GM21786 (cell line): ENCODE results near the gene CEPT1.

Source experiments
- ATAC-seq: cut with Tn5 transposase; IDR thresholded peaks from one replicate; pipeline ENCODE4 v1.9.1; 2021; ENCODE audit not compliant: unreplicated experiment

CEPT1 gene

DNA sequence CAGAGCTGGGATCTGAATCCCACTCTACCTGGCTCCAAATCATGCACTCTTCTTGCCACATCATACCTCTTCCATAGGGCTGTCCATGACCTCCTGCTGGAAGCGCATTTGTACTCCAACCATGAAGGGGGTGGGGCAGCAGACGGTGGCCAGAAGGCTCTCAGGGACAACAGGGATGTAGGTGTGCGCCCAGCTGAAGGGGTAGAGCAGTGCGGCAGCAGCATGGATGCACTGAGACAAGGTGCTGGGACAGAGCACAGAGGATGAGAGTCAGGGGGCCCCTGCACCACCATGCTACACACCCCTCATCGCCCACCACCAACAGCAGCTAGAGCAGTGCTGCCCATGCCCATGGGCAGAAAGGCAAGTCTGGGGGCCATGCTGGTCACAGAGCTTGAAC is 52.1 kb downstream of the CEPT1 start:
- no peak for ATAC-seq

DNA sequence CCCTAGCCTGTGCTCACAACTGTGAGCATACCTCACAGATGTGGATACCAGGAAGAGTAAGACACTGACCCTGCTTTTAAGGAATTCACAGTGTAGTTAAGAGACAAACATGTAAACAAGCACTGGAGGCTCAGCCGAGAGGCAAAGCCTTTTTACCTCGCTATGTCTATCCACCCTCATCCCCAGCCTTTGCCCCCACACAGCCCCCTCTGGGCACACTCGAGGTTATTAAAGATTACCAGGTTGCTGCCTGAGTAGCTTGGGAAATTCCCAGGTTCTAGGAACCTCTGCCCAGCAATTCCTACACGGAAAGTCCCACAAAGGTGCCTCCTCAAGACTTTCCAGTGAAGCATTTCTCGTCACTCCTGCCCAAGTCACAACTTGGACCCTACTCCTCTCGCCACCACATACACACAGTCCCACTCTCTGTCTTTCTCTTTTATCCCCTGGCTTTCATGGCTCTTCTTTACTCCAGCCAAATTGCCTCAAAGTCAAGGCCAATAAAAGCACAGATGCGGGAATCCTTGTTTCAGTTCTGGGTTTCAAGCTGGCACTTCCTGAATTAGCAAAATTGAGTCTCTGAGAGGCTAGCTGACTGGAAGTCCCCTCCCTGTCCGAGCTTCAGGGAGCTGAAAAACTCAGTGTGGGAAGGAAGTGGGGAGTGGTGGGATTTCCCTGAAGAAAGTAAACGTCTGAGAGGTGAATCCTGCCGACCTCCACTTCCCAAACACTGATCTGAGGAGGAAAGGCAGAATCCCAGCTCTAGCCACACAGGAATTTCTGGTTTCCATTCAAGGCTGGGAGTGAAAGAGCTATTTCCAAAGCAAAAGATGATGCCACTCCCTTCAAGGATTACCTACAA is 52.9 kb downstream of the CEPT1 start:
- peak; percentile 36 for ATAC-seq

GRCh38 chr1:111193712-111194480 is 53.9 kb downstream of the CEPT1 start:
- ATAC-seq = no peak

DNA sequence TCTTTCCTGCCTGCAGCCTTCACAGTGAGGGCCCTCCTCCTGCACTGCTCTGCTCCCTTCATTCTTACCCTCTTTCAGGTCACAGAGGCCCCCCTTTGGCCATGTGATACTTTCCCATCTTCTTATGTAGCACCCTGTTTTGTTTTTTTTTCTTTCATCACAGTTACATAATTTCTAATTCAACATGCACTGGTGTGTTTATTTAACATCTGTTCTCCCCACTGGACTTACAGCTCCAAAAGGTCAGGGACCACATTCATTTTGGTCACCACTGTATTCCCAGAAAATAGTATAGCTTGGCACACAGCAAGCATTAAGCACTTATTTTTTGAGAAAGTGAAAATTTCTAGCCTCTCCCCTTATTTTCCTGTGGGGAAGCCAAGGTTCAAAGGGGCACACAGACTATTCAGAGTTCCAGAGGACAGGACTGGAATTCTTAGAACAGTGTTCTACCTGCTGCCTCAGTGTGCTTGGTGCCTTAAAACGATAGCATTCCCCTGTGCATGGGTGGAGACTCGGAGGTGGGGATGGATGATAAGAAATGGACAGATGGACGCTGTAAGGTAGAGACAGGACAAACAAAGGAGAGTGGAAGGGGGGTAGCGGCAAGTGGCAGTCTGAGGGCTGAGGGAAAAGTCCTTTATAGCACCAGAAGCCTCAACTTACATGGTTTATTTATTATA is 55.1 kb downstream of the CEPT1 start:
- ATAC-seq = no peak

DNA sequence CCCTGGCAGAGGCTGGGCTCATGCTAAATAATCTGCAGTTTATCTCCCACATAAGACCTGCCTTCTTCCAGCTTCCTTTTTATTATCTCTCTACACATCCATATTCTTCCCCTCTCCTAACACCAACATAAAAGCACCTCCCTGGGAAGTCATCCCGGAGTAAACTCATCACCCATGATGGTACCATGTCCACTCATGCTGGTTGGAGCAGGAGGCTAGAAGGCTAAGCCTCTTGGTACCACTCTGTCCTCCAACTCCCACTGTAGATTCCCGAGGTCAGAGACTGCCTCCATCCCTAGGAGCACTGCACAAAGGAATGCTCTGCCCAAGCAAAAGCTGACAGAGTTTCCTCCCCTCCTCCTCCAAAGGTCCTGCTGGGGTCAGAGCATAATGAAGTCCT is 56.2 kb downstream of the CEPT1 start:
- ATAC-seq = no peak

GRCh38 chr1:111197598-111198284 is 57.7 kb downstream of the CEPT1 start:
- ATAC-seq = no peak

DNA sequence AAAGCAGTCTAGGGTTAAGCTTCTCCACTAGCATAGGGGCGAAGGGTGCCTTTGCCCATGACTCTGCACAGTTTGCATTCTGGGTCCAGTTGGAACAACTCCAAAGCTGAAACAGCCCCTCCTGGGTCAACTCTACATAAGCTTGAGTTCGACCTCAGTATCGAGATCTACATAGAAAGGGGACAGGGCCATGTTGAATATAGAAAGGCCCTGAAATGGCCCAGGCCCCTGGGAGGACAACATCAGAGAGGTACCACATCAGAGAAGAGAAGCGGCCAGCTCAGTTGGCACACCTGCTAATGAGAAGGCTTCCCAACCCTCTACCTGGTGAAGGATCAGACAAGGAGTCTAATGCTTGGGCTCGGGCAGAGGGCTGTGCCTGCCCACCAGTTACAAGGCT is 58.8 kb downstream of the CEPT1 start:
- no peak for ATAC-seq

GRCh38 chr1:111199329-111199728 is 59.3 kb downstream of the CEPT1 start:
- ATAC-seq = no peak

GRCh38 chr1:111199881-111200801 is 60.1 kb downstream of the CEPT1 start, which contains the start of gene DENND2D:
DENND2D (minus strand) TSS chr1:111200646; CDS start chr1:111200459, 187 bp downstream.
- ATAC-seq = no peak

- no peak for ATAC-seq
Measured at GRCh38 chr1:111200802-111201161, 60.8 kb downstream of the CEPT1 start.

DNA sequence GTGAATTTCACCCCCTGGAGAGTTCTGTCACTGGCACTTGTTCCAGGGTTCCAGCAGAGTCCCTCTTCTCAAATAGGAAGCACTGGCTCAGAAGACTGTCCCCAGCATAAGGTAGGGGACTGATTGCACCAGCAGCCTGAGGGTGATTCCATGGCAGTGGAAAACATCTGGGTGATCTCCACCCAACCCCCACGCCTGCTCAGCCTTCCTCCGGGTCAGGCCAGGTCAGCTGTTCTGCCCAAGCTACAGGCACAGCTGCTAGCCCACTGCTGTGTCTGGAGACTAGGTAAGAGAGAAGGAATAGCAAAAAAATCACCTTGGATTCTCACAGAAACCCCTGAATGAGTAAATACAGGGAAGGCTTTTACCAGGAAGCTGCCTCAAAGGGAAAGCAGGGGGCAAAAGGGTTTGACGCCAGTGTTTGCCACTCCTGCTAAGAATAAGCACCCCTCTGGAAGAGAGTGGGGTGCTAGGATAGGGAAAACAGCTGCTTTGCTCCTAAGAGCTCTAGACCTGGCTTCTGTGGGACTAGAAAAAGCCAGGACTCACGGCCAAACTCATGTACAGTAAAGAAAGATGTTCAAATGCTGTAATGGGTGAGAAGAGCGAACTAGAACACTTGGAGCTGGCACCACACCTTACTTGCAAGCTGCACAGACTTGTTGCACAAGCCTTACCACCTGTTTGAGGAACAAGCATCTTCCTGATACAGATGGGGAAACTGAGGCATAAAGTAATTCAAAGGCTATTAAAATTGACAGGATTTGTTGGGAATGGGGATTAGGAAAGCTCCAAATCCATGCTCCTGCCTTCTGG is 61.5 kb downstream of the CEPT1 start:
- no peak for ATAC-seq

- ATAC-seq = no peak
Measured at GRCh38 chr1:111202366-111202706, 62.3 kb downstream of the CEPT1 start.

DNA sequence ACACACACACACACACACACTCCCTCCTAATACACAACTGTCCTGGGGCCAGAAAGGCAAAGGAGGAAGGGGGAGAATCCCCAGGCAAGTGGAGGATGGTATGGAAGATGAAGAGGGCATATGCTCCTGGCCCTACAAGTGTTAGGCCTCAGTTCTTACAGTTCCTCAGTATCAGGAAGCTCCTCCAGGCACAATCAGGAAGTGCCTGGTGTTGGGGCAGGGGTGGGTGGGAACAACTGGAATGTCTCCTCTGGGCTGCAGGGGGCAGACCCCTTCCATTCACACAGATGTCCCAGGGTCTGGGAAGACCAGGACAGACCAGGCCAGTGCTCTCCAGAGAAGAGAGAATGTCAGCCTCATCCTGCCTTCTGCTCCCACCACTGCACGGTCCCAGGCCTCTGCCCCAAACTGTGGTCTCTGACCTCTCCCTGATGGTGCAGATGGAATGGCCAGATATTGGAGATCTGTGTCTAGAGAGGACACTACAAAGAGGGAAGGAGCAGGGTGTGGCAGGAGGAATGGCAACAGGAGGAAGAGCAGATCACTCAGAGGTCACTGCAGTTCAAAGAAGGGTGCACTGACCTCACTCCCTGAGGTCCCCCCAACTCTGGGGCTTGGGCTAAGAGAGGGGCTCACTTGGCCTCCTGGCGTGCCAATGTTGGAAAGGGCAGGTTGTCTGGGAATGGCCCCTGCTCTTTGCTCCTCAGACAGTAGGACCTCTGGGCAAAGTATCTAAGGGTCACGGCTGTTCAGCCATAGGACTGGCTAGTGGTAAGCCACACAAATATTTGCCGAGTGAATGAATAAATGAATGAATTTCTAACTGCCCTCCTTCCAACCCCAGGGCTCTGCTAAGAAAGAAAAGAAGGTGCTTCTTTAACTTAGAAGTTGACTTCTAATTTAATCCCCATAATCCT is 62.9 kb downstream of the CEPT1 start:
- no peak for ATAC-seq

DNA sequence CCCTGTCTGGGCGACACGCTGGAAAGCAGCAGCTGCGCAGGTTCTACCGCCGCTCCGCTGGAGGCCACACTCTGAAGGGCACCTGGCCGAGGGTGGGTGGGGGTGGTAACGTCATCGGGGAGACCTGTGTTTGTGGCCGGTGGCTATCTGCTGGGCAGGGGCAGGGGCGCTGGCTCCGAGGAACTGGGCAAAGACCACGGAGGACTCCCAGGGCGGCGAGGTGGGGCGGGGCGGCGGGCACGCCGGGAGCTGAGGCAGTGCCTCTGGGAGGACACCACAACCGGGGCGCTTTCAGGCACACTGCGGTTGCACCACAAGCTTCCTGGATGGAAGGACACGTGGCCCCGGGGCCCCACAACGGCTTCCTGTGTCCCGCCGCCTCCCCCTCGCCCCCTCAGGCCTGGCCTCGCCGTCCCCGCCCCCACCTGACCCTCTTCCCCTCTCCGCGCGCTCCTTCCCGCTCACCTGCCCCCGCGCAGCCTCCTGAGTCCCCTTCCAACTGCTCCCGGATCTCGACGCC is 63.7 kb downstream of the CEPT1 start:
- peak; percentile 54 for ATAC-seq

- ATAC-seq = peak; percentile 56
Measured at GRCh38 chr1:111204201-111204982, 64.4 kb downstream of the CEPT1 start.

GRCh38 chr1:111204983-111205713 is 65.1 kb downstream of the CEPT1 start:
- ATAC-seq = no peak

GRCh38 chr1:111205714-111206050 is 65.7 kb downstream of the CEPT1 start:
- ATAC-seq = no peak
